NCI-H1092 (cell line): ENCODE results near the gene FAM120AOS.
"Not testable (repeated sequence)": the region's sequence is repeated elsewhere in the genome, so short reads cannot be mapped to it uniquely, and the experiment has no call there.

Source experiments
- DNase-seq: peaks from one replicate; lab custom pipeline; 2025; lab: John Stamatoyannopoulos, UW

Gene FAM120AOS

GRCh38 chr9:93467062-93467416, 13.7 kb upstream of the FAM120AOS start:
- DNase-seq, result no peak

- DNase-seq, result no peak
These were observed 13.2 kb upstream of the FAM120AOS start for GRCh38 chr9:93466416-93467061.

- no peak for DNase-seq
These were observed 12.5 kb upstream of the FAM120AOS start for GRCh38 chr9:93465855-93466254.

- DNase-seq, result no peak
These were observed 11.5 kb upstream of the FAM120AOS start for GRCh38 chr9:93464876-93465275.

GRCh38 chr9:93464395-93464794, 11.0 kb upstream of the FAM120AOS start:
- DNase-seq, result no peak

GRCh38 chr9:93463638-93464248, 10.4 kb upstream of the FAM120AOS start:
- no peak for DNase-seq

- no peak for DNase-seq
These were observed 8.4 kb upstream of the FAM120AOS start for GRCh38 chr9:93461821-93462220.

GRCh38 chr9:93461414-93461743, 8.0 kb upstream of the FAM120AOS start:
- no peak for DNase-seq

GRCh38 chr9:93460689-93461413, 7.5 kb upstream of the FAM120AOS start:
- no peak for DNase-seq

GRCh38 chr9:93459432-93459847, 6.1 kb upstream of the FAM120AOS start:
- DNase-seq, result no peak

GRCh38 chr9:93458712-93459111, 5.3 kb upstream of the FAM120AOS start:
- DNase-seq, result no peak

- DNase-seq, result no peak
These were observed 3.6 kb upstream of the FAM120AOS start for GRCh38 chr9:93457006-93457405.

- DNase-seq, result no peak
These were observed 3.1 kb upstream of the FAM120AOS start for GRCh38 chr9:93456504-93456903.

- DNase-seq, result no peak
These were observed 2.6 kb upstream of the FAM120AOS start for GRCh38 chr9:93456022-93456421.

- no peak for DNase-seq
These were observed 703 bp downstream of the FAM120AOS start for GRCh38 chr9:93452710-93453046.

- DNase-seq, result no peak
These were observed 1.3 kb downstream of the FAM120AOS start for GRCh38 chr9:93451849-93452709.

- peak; percentile 71 for DNase-seq
These were observed 2.2 kb downstream of the FAM120AOS start, which contains the start of gene FAM120A for GRCh38 chr9:93450945-93451815. TSS of gene FAM120A (plus strand) at chr9:93451685. CDS start at chr9:93451916, 231 bp downstream.

GRCh38 chr9:93447655-93448054, 5.7 kb downstream of the FAM120AOS start:
- no peak for DNase-seq

- DNase-seq, result no peak
These were observed 7.3 kb downstream of the FAM120AOS start for GRCh38 chr9:93446073-93446472.

- DNase-seq, result no peak
These were observed 12.3 kb downstream of the FAM120AOS start for GRCh38 chr9:93440896-93441580.

- not testable (repeated sequence) for DNase-seq
These were observed 14.1 kb downstream of the FAM120AOS start for GRCh38 chr9:93439301-93439700.
